H1 (cell line): ENCODE results near the gene FBN2. TPM values are rescaled to one million over a fixed set of nuclear protein-coding genes. Genes with fewer than 3 reads are reported as not detected.

Source experiments
- CTCF ChIA-PET: fragments of 300-600 bp; sonication (Branson Sonifier 250); formaldehyde crosslinking; loops from one replicate; lab custom pipeline; 2021; ENCODE audit not compliant: partially characterized antibody; lab: Charles Lee
- POLR2A ChIA-PET: fragments of 300-600 bp; sonication (Branson Sonifier 250); formaldehyde crosslinking; loops from one replicate; lab custom pipeline; 2021; ENCODE audit warnings: inconsistent platforms; ENCODE audit not compliant: partially characterized antibody; lab: Charles Lee
- DNase-seq, 2 experiments: peaks; one replicate each; pipeline versions ENCODE4 v3.0.0 to v3.0.0-alpha.2; 2010 to 2022; ENCODE audit warnings: low spot score in 2 of 2, low read depth in 1 of 2, mixed read lengths in 1 of 2
- FAIRE-seq: peaks from 2 replicates; lab custom pipeline; 2011; peaks lifted over from hg19 to GRCh38; lab: Jason Lieb, UNC
- H2AFZ ChIP-seq: 2 replicates; pipeline ENCODE4 v1.8.1; 2012; ENCODE audit warnings: low read length, inconsistent platforms
- H2AK5ac ChIP-seq: 2 replicates; pipeline ENCODE4 v1.6.1; 2013; ENCODE audit warnings: low read depth, low read length
- H2BK120ac ChIP-seq: replicated peaks from 2 replicates; pipeline ENCODE3; 2013; ENCODE audit warnings: low read depth, low read length, inconsistent platforms
- H2BK12ac ChIP-seq: 2 replicates; pipeline ENCODE4 v1.6.1; 2013; ENCODE audit warnings: low read depth, low read length
- H2BK15ac ChIP-seq: 2 replicates; pipeline ENCODE4 v1.6.1; 2013; ENCODE audit warnings: low read length
- H2BK20ac ChIP-seq: 2 replicates; pipeline ENCODE4 v1.6.1; 2013; ENCODE audit warnings: low read length
- H2BK5ac ChIP-seq: 2 replicates; pipeline ENCODE4 v1.6.1; 2013; ENCODE audit warnings: low read depth, low read length
- H3K14ac ChIP-seq: 2 replicates; pipeline ENCODE4 v1.6.1; 2013; ENCODE audit warnings: inconsistent platforms; ENCODE audit not compliant: insufficient read length
- H3K18ac ChIP-seq: 2 replicates; pipeline ENCODE4 v1.6.1; 2013; ENCODE audit warnings: low read length; ENCODE audit errors: extremely low read depth
- H3K23ac ChIP-seq: 2 replicates; pipeline ENCODE4 v1.6.1; 2013; ENCODE audit warnings: inconsistent platforms; ENCODE audit not compliant: insufficient read length
- H3K23me2 ChIP-seq: 2 replicates; pipeline ENCODE4 v1.6.1; 2013; ENCODE audit warnings: low read depth, low read length
- H3K27ac ChIP-seq: 2 replicates; pipeline ENCODE4 v1.6.1; 2011; ENCODE audit warnings: low read depth, low read length, inconsistent platforms
- H3K27me3 ChIP-seq, 4 experiments: replicated peaks in 1 of 4; 1 replicate in 1 of 4; 2 replicates in 3 of 4; pipeline versions ENCODE4 v1.6.1 to v1.8.1; 2011 to 2013; ENCODE audit warnings: low read length in 3 of 4, mild to moderate bottlenecking in 3 of 4, inconsistent platforms in 2 of 4, mixed read lengths in 2 of 4, moderate library complexity in 1 of 4; ENCODE audit not compliant: control insufficient read depth in 3 of 4, insufficient read depth in 3 of 4; ENCODE audit errors: extremely low read depth in 1 of 4
- H3K36me3 ChIP-seq, 4 experiments: 2 replicates each; pipeline versions ENCODE4 v1.6.1 to v1.8.1; 2011 to 2013; ENCODE audit warnings: mild to moderate bottlenecking in 4 of 4, low read length in 3 of 4, moderate library complexity in 2 of 4, control low read depth in 1 of 4, inconsistent platforms in 1 of 4; ENCODE audit not compliant: insufficient read depth in 4 of 4, control insufficient read depth in 2 of 4
- H3K4ac ChIP-seq: replicated peaks from 2 replicates; pipeline ENCODE3; 2013; ENCODE audit warnings: low read length, low read depth, mixed read lengths, inconsistent platforms; ENCODE audit not compliant: insufficient read length
- H3K4me1 ChIP-seq, 4 experiments: replicated peaks in 1 of 4; 1 replicate in 1 of 4; 2 replicates in 3 of 4; pipeline versions ENCODE4 v1.6.1 to v1.8.1; 2011 to 2013; ENCODE audit warnings: low read length in 3 of 4, inconsistent platforms in 2 of 4, mixed read lengths in 1 of 4; ENCODE audit not compliant: insufficient read depth in 4 of 4, control insufficient read depth in 3 of 4
- H3K4me2 ChIP-seq, 2 experiments: 2 replicates each; pipeline versions ENCODE4 v1.6.1 to v1.8.1; 2011 to 2013; ENCODE audit warnings: low read depth in 2 of 2, low read length in 2 of 2, control low read depth in 1 of 2, inconsistent platforms in 1 of 2, mild to moderate bottlenecking in 1 of 2; ENCODE audit not compliant: insufficient read depth in 1 of 2
- H3K4me3 ChIP-seq, 4 experiments: fragments of 200-600, 300-600 bp in 1 of 4; sonication (generic), shearing (Covaris generic), sonication (Bioruptor Twin) in 1 of 4; 2 replicates each; pipeline versions ENCODE4 v1.5.1 to v1.8.1; 2011 to 2016; ENCODE audit warnings: low read length in 4 of 4, low read depth in 3 of 4, control low read depth in 2 of 4, inconsistent platforms in 2 of 4, mild to moderate bottlenecking in 2 of 4, mixed read lengths in 1 of 4, moderate library complexity in 1 of 4; ENCODE audit not compliant: insufficient read depth in 2 of 4; ENCODE audit errors: extremely low read depth in 1 of 4
- H3K56ac ChIP-seq: replicated peaks from 2 replicates; pipeline ENCODE3; 2013; ENCODE audit warnings: low read depth, mild to moderate bottlenecking, mixed read lengths, low read length, inconsistent platforms; ENCODE audit not compliant: insufficient read length
- H3K79me1 ChIP-seq: 2 replicates; pipeline ENCODE4 v1.6.1; 2013; ENCODE audit warnings: low read depth, low read length, control low read depth
- H3K79me2 ChIP-seq, 2 experiments: 2 replicates each; pipeline versions ENCODE4 v1.6.1 to v1.8.1; 2012 to 2013; ENCODE audit warnings: low read length in 2 of 2, mild to moderate bottlenecking in 2 of 2, inconsistent platforms in 1 of 2; ENCODE audit not compliant: insufficient read depth in 2 of 2, control insufficient read depth in 1 of 2
- H3K9ac ChIP-seq, 4 experiments: replicated peaks in 1 of 4; 1 replicate in 1 of 4; 2 replicates in 3 of 4; pipeline versions ENCODE4 v1.6.1 to v1.8.1; 2011 to 2013; ENCODE audit warnings: low read depth in 3 of 4, low read length in 3 of 4, control low read depth in 2 of 4, mild to moderate bottlenecking in 2 of 4, moderate library complexity in 2 of 4, inconsistent platforms in 1 of 4; ENCODE audit errors: extremely low read depth in 1 of 4
- H3K9me3 ChIP-seq, 2 experiments: 2 replicates each; pipeline versions ENCODE4 v1.6.1 to v1.8.1; 2012 to 2013; ENCODE audit warnings: mild to moderate bottlenecking in 2 of 2, moderate library complexity in 2 of 2, control low read depth in 1 of 2, inconsistent platforms in 1 of 2, low read depth in 1 of 2, low read length in 1 of 2, mixed read lengths in 1 of 2; ENCODE audit not compliant: insufficient read depth in 2 of 2
- H4K20me1 ChIP-seq, 2 experiments: replicated peaks in 1 of 2; 2 replicates each; pipeline versions ENCODE3 to v1.8.1; 2011 to 2013; ENCODE audit warnings: inconsistent platforms in 2 of 2, low read length in 2 of 2, mild to moderate bottlenecking in 1 of 2; ENCODE audit not compliant: insufficient read depth in 2 of 2, control insufficient read depth in 1 of 2
- H4K5ac ChIP-seq: 2 replicates; pipeline ENCODE4 v1.6.1; 2013; ENCODE audit warnings: low read length, low read depth, mixed read lengths, inconsistent platforms; ENCODE audit not compliant: insufficient read length
- H4K8ac ChIP-seq: 2 replicates; pipeline ENCODE4 v1.8.0; 2013; ENCODE audit warnings: mild to moderate bottlenecking, moderate library complexity, low read length, inconsistent platforms; ENCODE audit not compliant: insufficient read depth; ENCODE audit errors: extremely low read depth
- H4K91ac ChIP-seq: replicated peaks from 2 replicates; pipeline ENCODE3; 2013; ENCODE audit warnings: low read length, mixed read lengths, inconsistent platforms; ENCODE audit not compliant: insufficient read length
- CHD1 ChIP-seq: IDR thresholded peaks from 2 replicates; pipeline ENCODE4 v1.6.1; 2012; ENCODE audit warnings: low read depth, low read length, improper control_type of control experiment
- E2F6 ChIP-seq: IDR thresholded peaks from 2 replicates; pipeline ENCODE4 v1.6.1; 2012; ENCODE audit warnings: inconsistent platforms
- WGBS, 2 experiments: shearing (Covaris generic) in 1 of 2; methylation state at CpG; one replicate each; pipeline versions ENCODE4 v1.1.6 to v1.1.7; 2013 to 2015; ENCODE audit warnings: low lambda C conversion rate in 2 of 2, mixed read lengths in 2 of 2, inconsistent platforms in 1 of 2, low coverage in 1 of 2, missing lambda C conversion rate in 1 of 2; ENCODE audit not compliant: insufficient replicate concordance in 2 of 2, insufficient coverage in 1 of 2, insufficient read length in 1 of 2; ENCODE audit errors: extremely low coverage in 1 of 2, missing lambda C conversion rate in 1 of 2; 5-methylcytosine and 5-hydroxymethylcytosine counted together
- polyA plus RNA-seq, 7 experiments: library from polyadenylated mRNA; depleted of rRNA in 3 of 7; stranded (reverse) in 5 of 7; unstranded in 2 of 7; fragments of >200 nt in 5 of 7; fragments of 200-250 nt in 2 of 7; gene quantifications; 1 replicate in 5 of 7; 2 replicates in 1 of 7; 4 replicates in 1 of 7; pipeline versions ENCODE4 v1.2.1 to v1.2.3, GENCODE V29; 2011 to 2013; ENCODE audit warnings: missing spikeins in 2 of 7, mixed read lengths in 2 of 7
- total RNA-seq: library from RNA; stranded (reverse); fragmentation: NEBNext Ultra II Directional; extraction: Animal tissue kit (Norgen Biotek cat#: 25700); gene quantifications from 2 replicates; pipeline ENCODE4 v1.2.1, GENCODE V29; 2021

FBN2 gene
- total and polyA plus RNA-seq, 2 of the 8 experiments (the other 6 are each of a cell fraction or from before 2014, with no cell fraction given) = 14.1 to 16.3 TPM

- Histone ChIP-seq H2BK5ac (no peak overlapping the region), H3K56ac (no peak overlapping the region), H2BK12ac (no peak overlapping the region), H2BK15ac (no peak overlapping the region), H3K14ac (no peak overlapping the region), H3K4me1 (peaks cover 0 to 7% (median 3%) of the 10 kb centered on the region in 4 experiments; a peak in 3 of 7 replicates), H3K27me3 (no peaks in the 10 kb centered on the region), H4K8ac (no peak overlapping the region), H3K4ac (no peak overlapping the region), H3K4me3 (no peak overlapping the region), H3K23me2 (no peaks in the 10 kb centered on the region), H4K91ac (no peak overlapping the region), H3K9ac (no peak overlapping the region), H3K36me3 (peaks cover 0 to 4% (median 0%) of the 10 kb centered on the region in 4 experiments; a peak in 1 of 8 replicates), H3K9me3 (peaks cover 0 to under 1% of the 10 kb centered on the region in 2 experiments; a peak in 1 of 4 replicates), H2AK5ac (no peak overlapping the region), H3K79me2 (no peaks in the 10 kb centered on the region), H4K20me1 (no peaks in the 10 kb centered on the region), H3K23ac (no peak overlapping the region), H2AFZ (no peak overlapping the region), H2BK20ac (no peak overlapping the region), H3K27ac (no peak overlapping the region), H2BK120ac (no peak overlapping the region), H3K79me1 (no peaks in the 10 kb centered on the region), H3K18ac (no peak overlapping the region), H4K5ac (no peak overlapping the region), H3K4me2 (no peak overlapping the region)
- 87% methylated on average over 3 of the region's 3 CpGs; no CpG with 5 or more reads in 1 of the 2 experiments for WGBS, 2 experiments
- POLR2A ChIA-PET = no interaction called here
- no peak for FAIRE-seq
- DNase-seq = no peak
- CTCF ChIA-PET = no interaction called here
- TF ChIP-seq CHD1 (no peak), E2F6 (no peak)
Observed at GRCh38 chr5:128453121-128453520, 84.9 kb downstream of the FBN2 start.
